ENCODE measurements around the gene LMBR1. TPM values are rescaled to one million over a fixed set of nuclear protein-coding genes. Genes with fewer than 3 reads are reported as not detected.

LMBR1 gene
- total and polyA plus RNA-seq, 12 donors, result 16.9 to 341 (median 117) TPM

DNA sequence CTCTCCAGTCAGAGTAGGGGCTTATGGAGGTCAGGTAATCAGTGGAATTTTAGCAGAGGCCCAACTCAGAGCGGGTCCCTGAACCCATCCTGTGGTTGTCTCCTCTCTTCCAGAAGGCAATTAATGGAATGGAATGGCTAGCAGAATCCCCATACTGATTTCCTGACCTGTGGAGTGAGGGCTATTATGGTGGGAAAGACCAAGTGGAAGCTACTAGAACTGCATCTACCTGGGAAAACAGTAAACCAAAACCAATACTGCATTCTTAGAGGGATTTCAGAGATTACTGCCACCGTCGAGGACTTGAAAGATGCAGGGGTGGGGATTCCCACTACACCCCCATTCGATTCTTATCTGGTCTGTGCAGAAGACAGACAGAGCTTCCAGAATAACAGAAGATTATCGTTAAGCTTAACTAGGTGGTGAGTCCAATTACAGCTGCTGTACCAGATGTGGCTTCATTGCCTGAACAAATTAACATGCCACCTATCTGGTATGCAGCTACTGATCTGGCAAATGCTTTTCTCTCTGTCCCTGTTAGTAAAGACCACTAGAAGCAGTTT is 73.2 kb downstream of the LMBR1 start:
- intact Hi-C loops (cut with DNase I), result loop anchor here (10.0 kb wide), 2 partner anchors 155 to 1025 kb away; no protein-coding TSS in a partner anchor
- no peaks in the 10 kb centered on the region for H3K36me3 ChIP-seq (replicated peaks in 1 of 2)
- H3K4me1 ChIP-seq (replicated peaks in 1 of 2), result no peaks in the 10 kb centered on the region
- DNase-seq, result no peak
- 89 to 96% (median 93%) methylated on average over 5 of the region's 5 CpGs for WGBS, 4 donors
- no peaks in the 10 kb centered on the region for H3K9me3 ChIP-seq (replicated peaks in 1 of 3)
- no peak overlapping the region for H3K27ac ChIP-seq
- no peak for TF ChIP-seq CTCF (IDR thresholded peaks at IDR 0.05)
- TF ChIP-seq POLR2A (IDR thresholded peaks at IDR 0.05), result no peak
- H3K4me3 ChIP-seq, result no peak overlapping the region
- no peaks in the 10 kb centered on the region for H3K27me3 ChIP-seq

DNA sequence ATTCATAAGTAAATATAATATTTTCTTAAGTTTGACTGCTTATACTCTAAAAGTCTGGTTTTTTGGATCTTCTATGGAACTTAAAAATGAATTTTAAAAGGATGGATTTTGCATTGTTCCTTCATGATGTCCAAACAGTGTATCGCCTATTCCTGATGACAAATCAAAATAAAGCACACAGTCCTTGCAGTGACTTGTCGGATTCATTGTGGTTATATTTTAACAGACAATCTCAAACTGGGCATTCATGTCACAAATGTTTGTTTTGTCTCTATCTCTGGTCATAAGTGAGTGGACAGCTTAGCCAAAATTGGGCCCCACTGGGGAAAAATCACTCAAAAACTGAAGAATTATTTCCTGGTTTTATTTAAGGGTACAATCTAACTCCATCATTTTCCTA is 74.8 kb downstream of the LMBR1 start:
- Histone ChIP-seq H3K9me3 (replicated peaks in 1 of 3) (no peaks in the 10 kb centered on the region), H3K27ac (no peak overlapping the region), H3K4me3 (no peak overlapping the region), H3K4me1 (replicated peaks in 1 of 2) (no peaks in the 10 kb centered on the region), H3K36me3 (replicated peaks in 1 of 2) (no peaks in the 10 kb centered on the region), H3K27me3 (no peaks in the 10 kb centered on the region)
- TF ChIP-seq CTCF (IDR thresholded peaks at IDR 0.05), result no peak
- TF ChIP-seq POLR2A (IDR thresholded peaks at IDR 0.05), result no peak
- no peak for DNase-seq
- WGBS, 4 donors, result 92 to 100% (median 96%) methylated on average over 2 of the region's 2 CpGs
- intact Hi-C loops (cut with DNase I), result loop anchor here in 1 of 2 donors (10.0 kb wide), 1 partner anchor 153 kb away; no protein-coding TSS in a partner anchor

- intact Hi-C loops (cut with DNase I), result loop anchor here in 1 of 2 donors (10.0 kb wide), 1 partner anchor 152 kb away; no protein-coding TSS in a partner anchor
- H3K4me1 ChIP-seq (replicated peaks in 1 of 2), result no peaks in the 10 kb centered on the region
- 98 to 100% (median 100%) methylated on average over 1 of the region's 1 CpG for WGBS, 4 donors
Observed at GRCh38 chr7:156816943-156817572, 75.9 kb downstream of the LMBR1 start.

More at GRCh38 chr7:156816943-156817572, 75.9 kb downstream of the LMBR1 start:
- TF ChIP-seq POLR2A (IDR thresholded peaks at IDR 0.05) (no peak), CTCF (IDR thresholded peaks at IDR 0.05) (peak in 5 of 6 experiments; percentile 16 to 49 (median 43))
- Histone ChIP-seq H3K36me3 (replicated peaks in 1 of 2) (no peaks in the 10 kb centered on the region), H3K4me3 (no peak overlapping the region), H3K27ac (no peak overlapping the region), H3K9me3 (replicated peaks in 1 of 3) (no peaks in the 10 kb centered on the region), H3K27me3 (no peaks in the 10 kb centered on the region)
- no peak for DNase-seq
